ENCODE results near the gene IRF7. TPM values are rescaled to one million over a fixed set of nuclear protein-coding genes. Genes with fewer than 3 reads are reported as not detected.

IRF7 gene
- total and polyA plus RNA-seq, 9 donors = 0.28 to 59.1 (median 17.1) TPM

- Histone ChIP-seq H3K27me3 (no peaks in the 10 kb centered on the region), H3K9me3 (no peaks in the 10 kb centered on the region), H3K4me1 (ENCODE audit: insufficient read depth) (peaks cover 8% of the 10 kb centered on the region), H3K36me3 (no peaks in the 10 kb centered on the region), H3K27ac (peak overlapping the region; percentile 8 to 80), H3K4me3 (no peak overlapping the region)
- DNase-seq = peak in 3 of 5 donors; percentile 23 to 49 (median 40)
- 66 to 78% (median 68%) methylated on average over 14 of the region's 14 CpGs for WGBS, 3 donors
- intact Hi-C loops (cut with DNase I) = loop anchor here in 1 of 4 donors (10.0 kb wide), 1 partner anchor 61 kb away; no protein-coding TSS in a partner anchor
- TF ChIP-seq, protein P1, sequence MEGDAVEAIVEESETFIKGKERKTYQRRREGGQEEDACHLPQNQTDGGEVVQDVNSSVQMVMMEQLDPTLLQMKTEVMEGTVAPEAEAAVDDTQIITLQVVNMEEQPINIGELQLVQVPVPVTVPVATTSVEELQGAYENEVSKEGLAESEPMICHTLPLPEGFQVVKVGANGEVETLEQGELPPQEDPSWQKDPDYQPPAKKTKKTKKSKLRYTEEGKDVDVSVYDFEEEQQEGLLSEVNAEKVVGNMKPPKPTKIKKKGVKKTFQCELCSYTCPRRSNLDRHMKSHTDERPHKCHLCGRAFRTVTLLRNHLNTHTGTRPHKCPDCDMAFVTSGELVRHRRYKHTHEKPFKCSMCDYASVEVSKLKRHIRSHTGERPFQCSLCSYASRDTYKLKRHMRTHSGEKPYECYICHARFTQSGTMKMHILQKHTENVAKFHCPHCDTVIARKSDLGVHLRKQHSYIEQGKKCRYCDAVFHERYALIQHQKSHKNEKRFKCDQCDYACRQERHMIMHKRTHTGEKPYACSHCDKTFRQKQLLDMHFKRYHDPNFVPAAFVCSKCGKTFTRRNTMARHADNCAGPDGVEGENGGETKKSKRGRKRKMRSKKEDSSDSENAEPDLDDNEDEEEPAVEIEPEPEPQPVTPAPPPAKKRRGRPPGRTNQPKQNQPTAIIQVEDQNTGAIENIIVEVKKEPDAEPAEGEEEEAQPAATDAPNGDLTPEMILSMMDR (IDR thresholded peaks at IDR 0.05) = no peak
- TF ChIP-seq POLR2A (IDR thresholded peaks at IDR 0.05) = no peak
- no peak for TF ChIP-seq EP300 (IDR thresholded peaks at IDR 0.05)
These were observed 1.6 kb downstream of the IRF7 start for GRCh38 chr11:614021-614622.

GRCh38 chr11:613369-613968 lies 2.3 kb downstream of the IRF7 start:
- intact Hi-C loops (cut with DNase I) = loop anchor here in 1 of 4 donors (10.0 kb wide), 1 partner anchor 61 kb away; no protein-coding TSS in a partner anchor
- Histone ChIP-seq H3K36me3 (no peaks in the 10 kb centered on the region), H3K27ac (no peak overlapping the region)

GRCh38 chr11:612961-613300 lies 2.8 kb downstream of the IRF7 start:
- 87 to 92% (median 89%) methylated on average over 10 of the region's 10 CpGs for whole genome bisulfite sequencing, 3 donors
- H3K27me3 ChIP-seq = no peaks in the 10 kb centered on the region
- TF ChIP-seq EP300 (IDR thresholded peaks at IDR 0.05) (no peak), POLR2A (IDR thresholded peaks at IDR 0.05) (no peak)
- TF ChIP-seq, protein P1 (IDR thresholded peaks at IDR 0.05) = no peak
- no peak overlapping the region for H3K4me3 ChIP-seq
- intact Hi-C loops (cut with DNase I) = loop anchor here in 1 of 4 donors (10.0 kb wide), 1 partner anchor 62 kb away; no protein-coding TSS in a partner anchor
- H3K36me3 ChIP-seq = no peaks in the 10 kb centered on the region
- no peak overlapping the region for H3K27ac ChIP-seq
- peaks cover 8% of the 10 kb centered on the region for H3K4me1 ChIP-seq (ENCODE audit: insufficient read depth)
- no peaks in the 10 kb centered on the region for H3K9me3 ChIP-seq
- DNase-seq = no peak

More at GRCh38 chr11:613369-613968, 2.3 kb downstream of the IRF7 start:
- H3K4me1 ChIP-seq (ENCODE audit: insufficient read depth) = peaks cover 8% of the 10 kb centered on the region
- 71 to 77% (median 72%) methylated on average over 24 to 36 of the region's 36 CpGs for WGBS, 3 donors
- H3K27me3 ChIP-seq = no peaks in the 10 kb centered on the region
- H3K9me3 ChIP-seq = no peaks in the 10 kb centered on the region
- H3K4me3 ChIP-seq = no peak overlapping the region
- TF ChIP-seq POLR2A (IDR thresholded peaks at IDR 0.05) = no peak
- TF ChIP-seq EP300 (IDR thresholded peaks at IDR 0.05) = no peak
- TF ChIP-seq, protein P1 (IDR thresholded peaks at IDR 0.05) = no peak
- DNase-seq = peak in 3 of 5 donors; percentile 36 to 59 (median 58)

GRCh38 chr11:612201-612960 lies 3.4 kb downstream of the IRF7 start:
- Histone ChIP-seq H3K36me3 (no peaks in the 10 kb centered on the region), H3K9me3 (no peaks in the 10 kb centered on the region), H3K4me1 (ENCODE audit: insufficient read depth) (peaks cover 8% of the 10 kb centered on the region), H3K4me3 (no peak overlapping the region), H3K27me3 (no peaks in the 10 kb centered on the region), H3K27ac (no peak overlapping the region)
- DNase-seq = peak in 2 of 5 donors; percentile 44 to 47
- TF ChIP-seq EP300 (IDR thresholded peaks at IDR 0.05) = no peak
- no peak for TF ChIP-seq POLR2A (IDR thresholded peaks at IDR 0.05)
- TF ChIP-seq, protein P1 (IDR thresholded peaks at IDR 0.05) = no peak
- WGBS, 3 donors = 69 to 75% (median 71%) methylated on average over 27 of the region's 27 CpGs
- intact Hi-C loops (cut with DNase I) = loop anchor here in 1 of 4 donors (10.0 kb wide), 1 partner anchor 62 kb away; no protein-coding TSS in a partner anchor

Data from ovary (tissue), 9 donors.